Thyroid gland (tissue), 4 donors: Measurements from ENCODE around the gene TUBB2B. TPM values are rescaled to one million over a fixed set of nuclear protein-coding genes. Genes with fewer than 3 reads are reported as not detected.

ENCODE experiments used
- DNase-seq, 2 donors: peaks; one replicate each; pipeline ENCODE4 v3.0.0-alpha.2; 2019
- H3K27ac ChIP-seq, 3 donors: fragments of 200-600 bp; sonication (generic); 1 replicate in 2 of 3; 2 replicates in 1 of 3; pipeline ENCODE4 v1.5.1; 2016 to 2019; ENCODE audit warnings: mild to moderate bottlenecking in 1 of 3, moderate library complexity in 1 of 3
- H3K27me3 ChIP-seq: fragments of 200-600 bp; sonication (generic); one replicate; pipeline ENCODE4 v1.5.1; 2019
- H3K36me3 ChIP-seq, 2 donors: fragments of 200-600 bp; sonication (generic); one replicate each; pipeline ENCODE4 v1.5.1; 2016 to 2019
- H3K4me1 ChIP-seq, 2 donors: fragments of 200-600 bp; sonication (generic); one replicate each; pipeline ENCODE4 v1.5.1; 2017 to 2019
- H3K4me3 ChIP-seq, 3 donors: fragments of 200-600 bp; sonication (generic); replicated peaks in 1 of 3; 1 replicate in 2 of 3; 2 replicates in 1 of 3; pipeline ENCODE4 v1.5.1; 2016; ENCODE audit warnings: mild to moderate bottlenecking in 1 of 3
- H3K9me3 ChIP-seq: fragments of 200-600 bp; sonication (generic); one replicate; pipeline ENCODE4 v1.5.1; 2017
- POLR2A ChIP-seq, 2 donors: fragments of 450-650 bp; IDR thresholded peaks; one replicate each; pipeline ENCODE4 v1.6.1; 2017; ENCODE audit warnings: antibody characterized with exemption in 2 of 2, mild to moderate bottlenecking in 2 of 2, moderate library complexity in 1 of 2
- WGBS, 2 donors: methylation state at CpG; one replicate each; pipeline ENCODE4 v1.1.5; 2017; 5-methylcytosine and 5-hydroxymethylcytosine counted together
- intact Hi-C: fragments of 100-400 bp; cut with DNase I; formaldehyde crosslinking; loops from one replicate; pipeline ENCODE4 v1.15.1; 2023
- total RNA-seq, 4 donors: library from RNA; depleted of rRNA; stranded (reverse); fragments of >200 nt; gene quantifications; one replicate each; pipeline ENCODE4 v1.2.3, GENCODE V29; 2016
- TF ChIP-seq, protein P1 (sequence below), 6 experiments: fragments of 200-600 bp in 3 of 6; fragments of 450-650 bp in 3 of 6; sonication (generic) in 3 of 6; IDR thresholded peaks; one replicate each; pipeline ENCODE4 v1.5.1; 2016 to 2019; ENCODE audit warnings: antibody characterized with exemption in 6 of 6, mild to moderate bottlenecking in 2 of 6, inconsistent platforms in 1 of 6, moderate library complexity in 1 of 6

Gene TUBB2B
- total RNA-seq, 4 donors from 2014 or later: 1.1 to 6.1 (median 3.5) TPM; not detected in 1

DNA sequence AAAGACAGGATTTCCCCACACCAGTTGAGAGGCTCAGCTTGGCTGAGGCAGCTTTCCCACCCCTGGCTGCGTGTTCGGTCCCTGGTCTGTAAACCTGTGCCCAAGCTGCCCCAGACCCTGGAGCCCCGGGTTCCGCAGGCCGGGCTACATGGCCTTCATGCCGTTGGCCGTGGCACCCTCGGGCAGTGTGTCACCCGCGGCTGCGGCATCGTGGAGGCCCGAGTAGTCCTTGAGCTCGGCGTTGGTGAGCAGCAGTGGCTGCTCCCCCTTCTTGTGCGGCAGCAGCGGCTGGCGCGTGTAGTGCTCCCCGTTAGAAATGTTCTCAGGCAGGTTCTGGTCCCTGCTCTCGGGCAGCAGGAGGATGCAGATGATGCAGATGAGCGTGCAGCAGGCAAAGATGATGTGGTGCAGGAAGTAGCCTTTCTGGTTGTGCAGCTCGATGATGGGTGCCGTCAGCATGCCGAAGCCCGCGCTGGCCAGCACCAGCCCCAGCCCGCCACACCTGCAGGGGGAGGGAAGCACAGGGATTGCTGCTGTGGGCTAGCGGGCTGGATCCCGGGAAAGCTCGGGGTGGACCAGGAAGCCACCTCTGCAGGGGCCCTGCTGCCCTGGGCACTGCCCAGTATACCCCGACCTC, 45.6 kb upstream of the TUBB2B start:
- no peak for DNase-seq
- Histone ChIP-seq H3K4me1 (no peaks in the 10 kb centered on the region), H3K27me3 (no peaks in the 10 kb centered on the region), H3K36me3 (peaks cover 6 to 20% of the 10 kb centered on the region in 2 donors), H3K27ac (no peak overlapping the region), H3K9me3 (no peaks in the 10 kb centered on the region), H3K4me3 (no peak overlapping the region)
- intact Hi-C loops: loop anchor here (10.0 kb wide), 1 partner anchor 722 kb away; no protein-coding TSS in a partner anchor
- 89 to 91% methylated on average over 24 to 28 of the region's 32 CpGs for WGBS, 2 donors
- TF ChIP-seq, protein P1, sequence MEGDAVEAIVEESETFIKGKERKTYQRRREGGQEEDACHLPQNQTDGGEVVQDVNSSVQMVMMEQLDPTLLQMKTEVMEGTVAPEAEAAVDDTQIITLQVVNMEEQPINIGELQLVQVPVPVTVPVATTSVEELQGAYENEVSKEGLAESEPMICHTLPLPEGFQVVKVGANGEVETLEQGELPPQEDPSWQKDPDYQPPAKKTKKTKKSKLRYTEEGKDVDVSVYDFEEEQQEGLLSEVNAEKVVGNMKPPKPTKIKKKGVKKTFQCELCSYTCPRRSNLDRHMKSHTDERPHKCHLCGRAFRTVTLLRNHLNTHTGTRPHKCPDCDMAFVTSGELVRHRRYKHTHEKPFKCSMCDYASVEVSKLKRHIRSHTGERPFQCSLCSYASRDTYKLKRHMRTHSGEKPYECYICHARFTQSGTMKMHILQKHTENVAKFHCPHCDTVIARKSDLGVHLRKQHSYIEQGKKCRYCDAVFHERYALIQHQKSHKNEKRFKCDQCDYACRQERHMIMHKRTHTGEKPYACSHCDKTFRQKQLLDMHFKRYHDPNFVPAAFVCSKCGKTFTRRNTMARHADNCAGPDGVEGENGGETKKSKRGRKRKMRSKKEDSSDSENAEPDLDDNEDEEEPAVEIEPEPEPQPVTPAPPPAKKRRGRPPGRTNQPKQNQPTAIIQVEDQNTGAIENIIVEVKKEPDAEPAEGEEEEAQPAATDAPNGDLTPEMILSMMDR (IDR thresholded peaks at IDR 0.05): no peak
- no peak for TF ChIP-seq POLR2A (IDR thresholded peaks at IDR 0.05)

DNA sequence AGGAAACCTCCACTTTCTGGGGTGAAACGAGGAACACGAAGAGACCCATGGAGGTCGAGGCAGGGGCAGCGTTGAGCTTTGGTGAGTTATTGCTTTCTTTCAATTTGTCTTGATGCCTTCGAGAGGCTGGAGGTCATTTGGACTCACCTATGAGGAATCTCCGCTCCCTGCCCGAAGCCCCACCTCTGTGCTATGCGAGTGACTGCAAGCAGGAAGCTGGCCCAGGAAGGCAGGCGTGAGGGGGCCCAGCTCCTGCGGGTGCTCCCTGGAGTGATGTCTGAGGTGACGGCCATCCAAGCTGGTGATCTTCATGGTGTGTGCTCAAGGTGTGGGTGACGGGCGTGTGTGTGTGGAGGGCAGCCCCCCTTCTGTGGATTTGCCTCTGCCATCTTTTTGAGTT, 44.3 kb upstream of the TUBB2B start:
- intact Hi-C loops: loop anchor here (10.0 kb wide), 1 partner anchor 723 kb away; no protein-coding TSS in a partner anchor
- peaks cover 0 to 8% of the 10 kb centered on the region in 2 donors for H3K4me1 ChIP-seq
- peaks cover 6 to 20% of the 10 kb centered on the region in 2 donors for H3K36me3 ChIP-seq
- H3K27ac ChIP-seq: no peak overlapping the region
- H3K9me3 ChIP-seq: no peaks in the 10 kb centered on the region
- H3K4me3 ChIP-seq: no peak overlapping the region
- TF ChIP-seq POLR2A (IDR thresholded peaks at IDR 0.05): no peak
- TF ChIP-seq, protein P1 (IDR thresholded peaks at IDR 0.05): no peak
- WGBS, 2 donors: 94 to 96% methylated on average over 13 of the region's 13 CpGs
- no peaks in the 10 kb centered on the region for H3K27me3 ChIP-seq
- DNase-seq: no peak

DNA sequence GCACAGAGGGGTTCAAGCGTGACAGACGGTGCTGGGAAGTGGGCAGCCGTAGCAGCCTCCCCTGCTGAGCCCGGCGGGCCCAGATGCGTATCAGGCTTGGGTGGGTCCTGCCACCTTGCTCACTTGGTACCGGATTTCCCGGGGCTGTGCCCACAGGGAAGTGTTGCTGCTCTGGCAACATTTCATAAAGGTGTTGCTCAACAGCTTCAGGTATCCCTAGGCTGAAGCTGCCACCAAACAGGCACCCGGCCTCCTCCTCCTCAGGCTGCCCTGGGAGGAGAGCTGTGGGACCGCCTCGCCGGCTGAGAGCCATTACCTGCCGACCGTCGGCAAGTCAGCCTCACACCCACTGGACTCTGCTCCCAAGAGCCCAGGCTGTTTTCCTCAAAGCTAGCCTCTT, 42.8 kb upstream of the TUBB2B start:
- WGBS, 2 donors: 81 to 86% methylated on average over 14 to 15 of the region's 15 CpGs
- Histone ChIP-seq H3K36me3 (peaks cover 6 to 20% of the 10 kb centered on the region in 2 donors), H3K4me3 (no peak overlapping the region), H3K27me3 (no peaks in the 10 kb centered on the region), H3K9me3 (no peaks in the 10 kb centered on the region), H3K27ac (no peak overlapping the region), H3K4me1 (peaks cover 0 to 8% of the 10 kb centered on the region in 2 donors)
- no peak for TF ChIP-seq POLR2A (IDR thresholded peaks at IDR 0.05)
- TF ChIP-seq, protein P1 (IDR thresholded peaks at IDR 0.05): no peak
- intact Hi-C loops: loop anchor here (10.0 kb wide), 1 partner anchor 725 kb away; no protein-coding TSS in a partner anchor
- no peak for DNase-seq

DNA sequence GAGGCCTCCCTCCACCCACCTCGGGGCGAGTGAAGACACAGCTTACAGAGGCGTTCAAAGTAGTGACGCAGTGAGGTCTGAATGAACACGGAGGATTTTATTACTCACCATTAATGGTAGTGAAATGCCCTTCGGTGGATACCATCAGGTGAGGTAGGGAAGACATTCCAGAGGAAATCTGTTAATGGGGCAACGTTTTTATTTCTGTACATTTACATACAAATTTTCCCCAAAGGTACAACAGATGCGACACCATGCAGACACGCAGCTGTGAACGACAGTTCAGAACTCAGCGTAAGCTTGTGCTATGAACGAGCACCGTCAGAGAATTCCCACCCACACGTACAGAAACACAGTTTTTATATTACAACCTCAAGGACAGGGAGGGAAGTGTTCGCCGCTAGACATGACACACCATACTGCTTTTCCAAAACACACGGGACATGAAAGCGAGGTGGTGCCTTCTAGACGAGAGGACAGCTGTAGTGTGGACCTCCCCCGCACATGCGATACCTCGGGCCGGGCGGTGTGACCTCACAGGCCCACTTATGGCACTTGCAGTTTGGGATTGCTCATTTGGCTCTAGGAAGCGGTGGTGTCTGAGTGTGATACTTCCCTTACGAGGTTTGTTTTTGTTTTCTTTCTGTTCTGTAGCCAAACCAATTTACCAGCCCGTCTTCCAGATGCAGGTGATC, 42.0 kb upstream of the TUBB2B start:
- intact Hi-C loops: no loop called here
- TF ChIP-seq, protein P1 (IDR thresholded peaks at IDR 0.05): no peak
- TF ChIP-seq POLR2A (IDR thresholded peaks at IDR 0.05): no peak
- no peak overlapping the region for H3K27ac ChIP-seq

DNA sequence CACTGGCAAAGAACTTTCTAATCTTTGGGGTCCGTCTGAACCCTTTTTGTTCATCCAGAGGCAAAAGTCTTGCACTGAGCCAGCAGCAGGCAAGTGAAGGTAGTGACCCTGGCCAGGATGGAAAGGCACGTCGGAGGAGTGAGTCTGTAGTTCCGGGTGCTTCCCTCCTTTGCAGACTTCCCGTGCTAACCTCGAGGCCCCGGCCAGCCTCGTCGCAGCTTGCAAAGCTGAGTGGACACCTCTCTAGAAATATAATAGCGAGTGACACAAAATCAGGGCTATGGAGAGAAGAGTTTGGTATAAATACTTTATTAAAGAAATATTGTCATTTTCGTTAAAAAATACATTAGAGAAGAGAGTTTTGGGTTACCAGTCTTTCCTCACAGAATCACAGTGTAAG, 41.2 kb upstream of the TUBB2B start:
- no peak for DNase-seq
- Histone ChIP-seq H3K4me1 (peaks cover 0 to 8% of the 10 kb centered on the region in 2 donors), H3K4me3 (no peak overlapping the region), H3K27ac (no peak overlapping the region), H3K9me3 (no peaks in the 10 kb centered on the region), H3K27me3 (no peaks in the 10 kb centered on the region), H3K36me3 (peaks cover 13 to 20% of the 10 kb centered on the region in 2 donors)
- WGBS, 2 donors: 92 to 93% methylated on average over 11 of the region's 11 CpGs
- intact Hi-C loops: no loop called here
- TF ChIP-seq, protein P1 (IDR thresholded peaks at IDR 0.05): no peak
- TF ChIP-seq POLR2A (IDR thresholded peaks at IDR 0.05): no peak

More for the DNA sequence above, 42.0 kb upstream of the TUBB2B start:
- Histone ChIP-seq H3K4me3 (no peak overlapping the region), H3K9me3 (no peaks in the 10 kb centered on the region), H3K36me3 (peaks cover 6 to 20% of the 10 kb centered on the region in 2 donors), H3K27me3 (no peaks in the 10 kb centered on the region), H3K4me1 (peaks cover 0 to 8% of the 10 kb centered on the region in 2 donors)
- DNase-seq: no peak
- 83 to 86% methylated on average over 25 to 27 of the region's 27 CpGs for WGBS, 2 donors
